ENCODE data around the gene HTT.

DNA sequence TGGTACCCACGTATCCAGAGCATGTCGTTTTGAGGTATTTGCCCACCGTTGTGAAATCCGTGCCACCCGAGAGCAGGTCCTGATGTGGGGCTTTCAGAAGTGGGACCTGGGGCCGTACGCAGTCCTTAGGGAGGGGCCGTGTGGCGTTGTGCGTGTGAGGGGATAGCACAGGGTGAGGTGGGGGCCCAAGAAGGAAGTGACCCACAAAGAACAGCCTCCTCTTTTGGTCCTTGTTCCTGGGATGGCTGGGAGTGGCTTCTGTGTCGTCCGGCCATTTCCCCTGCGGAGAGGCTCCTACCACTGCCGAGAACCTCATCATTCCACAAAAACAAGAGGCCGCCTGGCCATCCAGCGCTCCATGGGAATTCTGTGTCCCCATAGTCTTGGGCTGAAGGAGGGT is 157.5 kb downstream of the HTT start:
- TF ChIP-seq, protein P1, sequence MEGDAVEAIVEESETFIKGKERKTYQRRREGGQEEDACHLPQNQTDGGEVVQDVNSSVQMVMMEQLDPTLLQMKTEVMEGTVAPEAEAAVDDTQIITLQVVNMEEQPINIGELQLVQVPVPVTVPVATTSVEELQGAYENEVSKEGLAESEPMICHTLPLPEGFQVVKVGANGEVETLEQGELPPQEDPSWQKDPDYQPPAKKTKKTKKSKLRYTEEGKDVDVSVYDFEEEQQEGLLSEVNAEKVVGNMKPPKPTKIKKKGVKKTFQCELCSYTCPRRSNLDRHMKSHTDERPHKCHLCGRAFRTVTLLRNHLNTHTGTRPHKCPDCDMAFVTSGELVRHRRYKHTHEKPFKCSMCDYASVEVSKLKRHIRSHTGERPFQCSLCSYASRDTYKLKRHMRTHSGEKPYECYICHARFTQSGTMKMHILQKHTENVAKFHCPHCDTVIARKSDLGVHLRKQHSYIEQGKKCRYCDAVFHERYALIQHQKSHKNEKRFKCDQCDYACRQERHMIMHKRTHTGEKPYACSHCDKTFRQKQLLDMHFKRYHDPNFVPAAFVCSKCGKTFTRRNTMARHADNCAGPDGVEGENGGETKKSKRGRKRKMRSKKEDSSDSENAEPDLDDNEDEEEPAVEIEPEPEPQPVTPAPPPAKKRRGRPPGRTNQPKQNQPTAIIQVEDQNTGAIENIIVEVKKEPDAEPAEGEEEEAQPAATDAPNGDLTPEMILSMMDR (IDR thresholded peaks at IDR 0.05), result no peak
- no peak for TF ChIP-seq POLR2A (IDR thresholded peaks at IDR 0.05)

Measured in esophagus squamous epithelium (tissue), 4 donors.